Activated CD4-positive, alpha-beta T cell treated with anti-CD3 and anti-CD28 coated beads for 24 hours (primary cell): Measurements from ENCODE around the gene FAM219B.
"Not testable (repeated sequence)": the region's sequence is repeated elsewhere in the genome, so short reads cannot be mapped to it uniquely, and the experiment has no call there.

Experiments
- DNase-seq, 2 donors: peaks; one replicate each; pipeline ENCODE4 v3.0.0-alpha.2; 2020; ENCODE audit warnings: low read depth in 2 of 2

FAM219B gene

GRCh38 chr15:74906450-74907162 is at the start of gene FAM219B:
TSS of gene FAM219B (minus strand) at chr15:74906851. CDS start at chr15:74906800, 51 bp downstream.
- peak; percentile 59 to 74 for DNase-seq

DNA sequence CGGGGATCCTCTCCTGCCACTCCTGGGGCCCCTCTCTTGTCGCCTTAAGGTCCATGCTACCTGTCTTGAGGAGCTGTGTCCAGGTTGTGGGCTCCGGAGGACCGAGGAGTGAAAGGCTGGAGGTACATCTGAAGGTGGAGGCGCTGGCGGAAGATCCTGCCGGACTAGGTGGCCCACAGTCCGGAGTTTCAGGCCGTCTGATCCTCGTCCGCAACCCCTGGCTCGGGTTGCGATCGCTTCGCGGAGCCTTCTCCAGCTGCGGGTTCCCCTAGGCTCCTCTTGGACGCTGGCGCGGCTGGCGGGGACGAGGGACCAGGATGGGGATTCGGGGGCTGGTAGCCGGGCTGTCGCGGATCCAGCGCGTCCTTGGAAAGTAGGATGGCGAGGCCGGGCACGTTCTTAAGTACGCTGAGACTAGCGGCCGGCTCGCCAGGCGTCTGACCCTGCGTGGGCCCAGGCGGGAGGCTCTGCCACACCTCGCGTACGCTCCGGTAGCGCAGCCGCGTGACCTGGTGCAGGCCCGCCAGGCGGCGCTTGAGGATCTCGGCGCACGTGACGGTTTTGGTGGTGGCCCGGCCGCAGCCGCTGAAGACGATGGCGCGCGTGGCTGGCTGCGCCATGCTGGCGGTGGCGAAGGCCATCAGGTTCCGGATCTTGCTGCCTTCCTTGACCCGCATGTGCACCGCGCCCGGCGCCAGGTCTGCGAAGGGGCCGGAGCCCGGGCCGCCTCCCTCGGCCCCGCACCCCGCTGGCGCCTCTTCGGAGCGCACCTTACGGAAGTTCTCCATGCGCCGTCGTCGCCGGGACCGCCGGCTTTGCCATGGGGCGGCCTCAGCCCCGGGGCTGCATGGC is 49.4 kb upstream of the FAM219B start:
- peak; percentile 49 to 62 for DNase-seq

GRCh38 chr15:74955017-74955416 is 48.4 kb upstream of the FAM219B start:
- no peak for DNase-seq

DNA sequence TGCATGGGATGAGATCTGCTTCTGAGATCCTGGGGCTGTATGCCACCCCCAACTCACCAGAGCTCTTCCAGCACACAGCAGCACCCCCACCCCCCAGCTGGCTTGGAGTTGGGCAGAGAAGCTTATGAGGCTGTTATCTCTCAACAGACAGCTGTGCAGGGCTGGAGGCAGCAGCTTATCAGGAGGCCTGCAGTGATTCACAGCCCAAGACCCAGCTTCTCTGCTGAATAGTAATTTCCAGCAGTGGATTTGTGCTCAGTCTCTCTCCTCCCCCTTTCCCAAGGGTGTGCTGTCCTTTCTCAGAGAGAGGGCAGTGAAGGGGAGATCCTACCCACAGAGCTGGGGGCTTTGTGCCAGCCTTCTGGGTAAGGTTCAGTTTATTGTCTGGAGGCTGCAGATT is 47.9 kb upstream of the FAM219B start:
- no peak for DNase-seq

DNA sequence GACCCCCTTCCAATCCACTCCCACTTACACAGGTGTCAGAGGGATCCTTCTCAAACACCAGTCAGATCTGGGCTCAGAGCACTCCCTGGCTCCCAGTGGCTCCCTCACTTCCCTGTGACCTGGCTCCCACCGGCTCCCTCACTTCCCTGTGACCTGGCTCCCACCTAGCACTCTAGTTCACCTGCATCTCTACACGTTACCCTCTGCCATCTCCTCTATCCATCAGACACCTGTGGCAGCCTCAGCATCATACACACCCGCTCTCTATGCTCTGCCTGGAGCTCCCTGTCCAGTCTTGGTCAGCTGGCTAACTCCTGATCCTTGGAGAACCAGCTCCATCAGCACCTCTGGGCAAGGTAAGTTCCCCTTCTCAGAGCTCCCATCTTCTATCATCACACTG is 44.4 kb upstream of the FAM219B start:
- DNase-seq = no peak

DNA sequence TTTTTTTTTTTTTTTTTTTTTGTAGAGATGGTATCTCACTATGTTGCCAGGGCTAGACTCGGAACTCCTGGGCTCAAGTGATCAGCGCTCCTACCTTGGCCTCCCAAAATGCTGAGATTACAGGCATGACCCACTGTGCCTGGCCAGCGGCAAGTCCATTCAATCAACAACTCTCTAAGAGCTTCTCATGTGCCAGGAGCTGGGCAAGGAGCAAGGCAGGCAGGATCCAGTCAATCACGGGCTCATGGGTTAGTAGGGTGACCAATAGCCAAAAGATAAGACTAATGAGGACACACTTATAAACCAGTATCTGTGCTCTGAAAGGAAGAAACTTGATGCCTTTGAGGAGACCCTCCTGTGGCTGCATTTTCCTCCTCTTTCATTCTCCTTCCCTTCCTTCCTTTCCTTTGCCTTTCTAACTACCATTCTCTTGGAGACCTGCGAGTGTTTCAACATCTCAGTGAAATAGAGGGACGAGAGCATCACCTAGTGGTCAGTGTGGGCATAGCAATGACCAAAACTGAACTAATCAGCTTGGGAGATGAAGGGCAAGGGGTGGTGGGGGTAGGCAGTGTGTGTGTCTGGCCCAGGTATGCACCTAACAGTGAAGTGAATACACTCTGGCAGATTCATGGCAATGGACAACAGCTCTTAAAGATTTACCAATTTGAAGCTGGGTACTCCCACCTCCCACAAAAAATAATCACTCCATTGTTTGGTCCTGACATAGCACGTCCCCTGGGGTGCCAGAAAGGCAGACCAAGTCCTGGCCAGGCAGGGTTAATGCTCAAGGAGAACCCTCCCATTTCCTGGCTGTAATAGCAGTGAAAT is 43.6 kb upstream of the FAM219B start:
- peak; percentile 74 to 75 for DNase-seq

DNA sequence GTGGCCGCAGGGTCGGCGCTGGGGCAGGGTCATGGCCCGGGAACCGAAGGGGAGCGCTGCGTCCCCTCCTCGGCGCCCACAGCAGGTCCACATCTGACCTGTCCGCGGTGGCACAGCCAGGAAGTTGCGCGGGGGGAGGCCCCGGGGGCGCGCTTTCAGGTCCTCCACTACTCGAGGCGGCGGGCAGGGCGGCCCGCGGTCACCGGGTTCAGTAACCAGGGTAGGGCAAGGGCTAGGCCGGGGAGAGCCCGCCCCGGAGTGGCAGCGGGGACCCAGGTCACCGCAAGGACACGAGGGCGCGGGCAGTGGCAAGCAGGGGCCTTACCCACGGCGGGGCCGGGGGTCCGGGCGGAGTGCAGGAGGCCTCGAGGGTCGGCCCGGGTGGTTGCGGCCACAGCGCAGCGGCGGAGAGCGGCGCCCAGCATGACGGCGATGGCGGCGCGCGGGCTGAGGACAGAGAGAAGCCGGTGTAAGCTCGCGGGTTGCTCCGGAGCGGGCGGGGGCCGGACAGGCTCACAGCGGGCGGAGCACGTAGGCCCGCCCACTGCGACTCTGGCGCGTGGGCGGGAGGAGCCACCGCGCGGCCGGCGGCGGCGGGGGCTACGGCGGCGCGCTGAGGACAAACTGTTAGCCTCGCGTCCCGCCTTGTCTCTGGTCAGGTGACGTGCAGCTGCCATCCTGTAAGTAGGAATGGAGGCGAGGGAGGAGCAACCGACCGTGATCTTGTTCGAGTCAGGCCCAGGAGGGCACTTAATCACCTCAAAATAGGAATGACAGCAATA is 31.1 kb upstream of the FAM219B start, which contains the start of gene COX5A:
COX5A (minus strand) TSS at position 484 of the 782 bp plus-strand sequence; CDS start at position 425, 59 bp downstream.
- DNase-seq = peak; percentile 81 to 84

DNA sequence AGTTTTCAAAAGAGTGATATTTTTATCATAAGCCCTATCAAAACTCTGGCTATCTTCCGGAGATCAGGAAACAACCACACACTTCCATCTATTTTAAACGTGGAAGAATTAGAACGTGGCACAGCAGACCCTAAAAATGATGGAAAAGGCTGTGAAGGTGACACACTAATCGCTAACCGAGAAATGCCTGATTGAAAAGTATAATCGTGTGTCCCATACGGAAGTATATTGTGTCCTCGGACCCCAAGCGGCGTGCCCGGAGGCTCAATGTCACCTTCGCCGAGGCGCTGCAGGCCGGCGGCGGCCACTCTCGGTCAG is 30.6 kb upstream of the FAM219B start:
- no peak for DNase-seq

DNA sequence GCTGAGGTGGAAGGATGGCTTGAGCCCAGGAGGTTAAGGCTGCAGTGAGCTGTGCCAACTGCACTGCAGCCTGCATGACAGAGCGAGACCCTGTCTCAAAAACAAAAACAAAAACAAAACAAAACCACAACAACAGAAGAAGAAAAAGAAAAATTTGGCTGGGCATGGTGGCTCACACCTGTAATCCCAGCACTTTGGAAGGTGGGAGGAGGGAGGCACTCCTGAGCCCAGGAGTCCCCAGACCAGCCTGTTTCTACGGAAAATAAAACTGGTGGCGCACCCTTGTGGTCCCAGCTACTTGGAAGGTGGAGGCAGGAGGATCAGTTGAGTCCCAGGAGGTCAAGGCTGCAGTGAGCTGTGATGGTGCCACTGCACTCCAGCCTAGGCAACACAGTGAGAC is 28.5 kb upstream of the FAM219B start:
- DNase-seq = not testable (repeated sequence)

DNA sequence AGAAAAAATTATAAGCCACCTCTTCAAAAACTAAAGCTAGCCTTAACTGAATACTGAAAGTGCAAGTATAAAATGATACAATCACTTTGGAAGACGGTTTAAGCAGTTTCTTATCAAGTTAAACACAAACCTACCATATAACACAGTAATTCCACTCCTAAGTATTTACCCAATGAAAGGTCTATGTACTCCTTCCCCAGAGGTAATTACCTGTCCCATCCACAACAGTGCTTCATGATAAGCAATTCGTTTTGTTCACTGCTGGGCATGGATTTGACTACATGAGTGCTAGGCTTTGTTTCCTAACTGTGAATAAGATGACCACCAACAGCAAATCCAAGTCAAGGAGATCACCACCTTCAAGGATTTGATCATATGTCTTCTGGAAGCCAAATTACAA is 26.9 kb upstream of the FAM219B start:
- no peak for DNase-seq

DNA sequence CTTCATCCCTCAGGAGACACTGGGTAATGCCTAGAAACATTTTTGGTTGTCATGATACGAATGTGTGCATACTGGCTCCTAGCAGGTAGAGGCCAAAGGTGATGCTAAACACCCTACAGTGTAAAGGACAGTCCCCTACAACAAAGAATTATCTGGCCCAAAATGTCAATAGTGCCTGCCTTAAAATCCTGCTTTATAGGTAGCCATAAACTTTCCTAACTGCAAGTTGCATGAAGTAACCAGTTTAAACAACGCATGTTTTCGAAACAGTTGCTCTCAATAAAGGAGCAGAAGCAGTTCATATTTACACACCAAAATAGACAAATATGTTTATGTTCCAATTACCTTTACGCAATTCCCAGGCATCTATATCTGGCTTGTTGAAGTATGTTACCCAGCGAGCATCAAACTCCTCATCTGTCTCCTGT is 22.1 kb upstream of the FAM219B start:
- no peak for DNase-seq

DNA sequence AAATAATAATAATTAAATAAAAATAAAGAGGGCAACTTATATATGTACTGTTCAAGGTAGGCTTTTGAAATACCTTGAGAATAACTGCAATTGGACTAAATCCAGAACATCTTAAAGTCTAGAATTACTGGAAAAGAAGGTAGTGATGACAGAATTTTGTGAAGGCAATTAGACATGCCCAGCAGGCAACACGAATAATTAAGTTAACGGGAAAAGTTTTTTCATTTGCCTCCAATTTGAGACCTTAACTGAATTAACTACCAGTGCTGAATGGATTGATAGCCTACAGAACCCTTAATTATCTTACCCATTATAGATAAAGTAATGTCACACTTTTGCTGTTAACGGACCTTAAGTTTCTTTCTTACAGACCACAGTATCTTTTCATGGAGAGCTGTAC is 17.9 kb upstream of the FAM219B start:
- DNase-seq = no peak

- DNase-seq = no peak
Observed at GRCh38 chr15:74920456-74920855, 13.8 kb upstream of the FAM219B start.

- DNase-seq = no peak
Observed at GRCh38 chr15:74917676-74918075, 11.0 kb upstream of the FAM219B start.

GRCh38 chr15:74913799-74914198 is 7.1 kb upstream of the FAM219B start:
- not testable (repeated sequence) for DNase-seq

- no peak for DNase-seq
Observed at GRCh38 chr15:74913041-74913440, 6.4 kb upstream of the FAM219B start.

- DNase-seq = no peak
Observed at GRCh38 chr15:74908635-74909034, 2.0 kb upstream of the FAM219B start.

- no peak for DNase-seq
Observed at GRCh38 chr15:74907163-74907870, 666 bp upstream of the FAM219B start.

- DNase-seq = no peak
Observed at GRCh38 chr15:74906067-74906449, 593 bp downstream of the FAM219B start.

DNA sequence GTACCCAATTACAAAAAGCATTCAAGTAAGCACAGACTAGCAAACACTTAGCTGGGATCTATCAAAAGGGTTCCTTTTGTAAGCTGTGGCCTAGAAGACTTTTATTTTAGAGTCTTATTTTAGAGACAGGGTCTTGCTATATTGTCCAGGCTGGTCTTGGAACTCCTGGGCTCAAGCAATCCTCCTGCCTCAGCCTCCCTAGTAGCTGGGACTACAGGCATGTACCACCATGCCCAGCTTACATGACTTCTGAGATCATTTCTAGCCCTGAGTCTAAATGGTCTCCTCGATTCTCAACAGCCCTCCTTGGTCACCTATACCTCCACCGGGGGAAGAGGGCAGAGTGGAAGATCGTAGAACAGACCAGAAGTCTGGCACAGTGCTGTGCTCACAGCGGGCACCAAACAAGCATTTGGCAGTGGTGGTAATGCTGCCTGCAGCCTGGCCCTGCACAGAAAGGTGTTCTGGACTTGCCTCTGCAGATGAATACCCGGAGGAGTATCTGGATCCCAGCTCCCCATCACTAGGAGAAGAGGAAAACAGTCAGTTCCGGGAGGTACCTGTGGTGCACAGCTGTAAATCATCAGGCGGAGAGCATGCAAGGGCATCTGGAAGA is 2.4 kb downstream of the FAM219B start:
- no peak for DNase-seq
